ENCODE results near the gene ZNF232.

DNA sequence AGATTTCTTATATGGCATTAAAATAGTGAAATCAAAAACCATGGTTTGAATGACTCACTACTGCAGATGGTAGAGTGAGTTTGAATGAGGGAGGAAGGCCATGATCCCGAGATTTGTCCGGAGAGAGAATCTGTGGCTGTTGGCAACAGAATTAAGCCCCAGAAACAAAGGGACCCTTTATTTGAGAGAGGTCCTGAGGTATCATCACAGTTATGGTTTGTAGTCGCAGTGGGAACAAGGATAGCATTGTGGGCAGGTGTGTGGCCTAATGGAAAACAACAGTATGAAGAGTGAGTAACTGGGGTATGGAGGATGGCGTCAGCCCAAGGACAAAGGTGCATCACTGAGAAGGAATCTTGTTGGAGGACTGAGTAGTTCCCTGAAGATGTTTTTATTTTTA is 42.0 kb downstream of the ZNF232 start:
- no peak for TF ChIP-seq RXRA (IDR thresholded peaks at IDR 0.05; ENCODE audit: borderline replicate concordance, low read depth)
- TF ChIP-seq, protein P1, sequence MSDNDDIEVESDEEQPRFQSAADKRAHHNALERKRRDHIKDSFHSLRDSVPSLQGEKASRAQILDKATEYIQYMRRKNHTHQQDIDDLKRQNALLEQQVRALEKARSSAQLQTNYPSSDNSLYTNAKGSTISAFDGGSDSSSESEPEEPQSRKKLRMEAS (IDR thresholded peaks at IDR 0.05; ENCODE audit: low read depth) = no peak
